Measurements from ENCODE around the gene SERINC3. TPM values are rescaled to one million over a fixed set of nuclear protein-coding genes. Genes with fewer than 3 reads are reported as not detected.

The SERINC3 gene
- total RNA-seq, 1 donor from 2014 or later, result 79.7 TPM

GRCh38 chr20:44532981-44533331 lies 11.1 kb upstream of the SERINC3 start:
- DNase-seq (ENCODE audit: low read depth, low spot score), result no peak

- no peak for DNase-seq (ENCODE audit: low read depth, low spot score)
These were observed 10.6 kb upstream of the SERINC3 start for GRCh38 chr20:44532259-44532980.

- DNase-seq (ENCODE audit: low read depth, low spot score), result no peak
These were observed 6.4 kb upstream of the SERINC3 start for GRCh38 chr20:44528309-44528708.

- no peak for DNase-seq (ENCODE audit: low read depth, low spot score)
These were observed 5.9 kb upstream of the SERINC3 start for GRCh38 chr20:44527716-44528199.

- peak; percentile 17 for DNase-seq (ENCODE audit: low read depth, low spot score)
These were observed 4.3 kb upstream of the SERINC3 start for GRCh38 chr20:44526129-44526528.

GRCh38 chr20:44523746-44524145 lies 1.9 kb upstream of the SERINC3 start:
- DNase-seq (ENCODE audit: low read depth, low spot score), result no peak

GRCh38 chr20:44522841-44523240 lies 971 bp upstream of the SERINC3 start:
- DNase-seq (ENCODE audit: low read depth, low spot score), result no peak

GRCh38 chr20:44520881-44521280 lies 989 bp downstream of the SERINC3 start:
- no peak for DNase-seq (ENCODE audit: low read depth, low spot score)

GRCh38 chr20:44518248-44518647 lies 3.6 kb downstream of the SERINC3 start:
- no peak for DNase-seq (ENCODE audit: low read depth, low spot score)

GRCh38 chr20:44517454-44517853 lies 4.4 kb downstream of the SERINC3 start:
- no peak for DNase-seq (ENCODE audit: low read depth, low spot score)

- DNase-seq (ENCODE audit: low read depth, low spot score), result no peak
These were observed 5.4 kb downstream of the SERINC3 start for GRCh38 chr20:44516491-44516890.

GRCh38 chr20:44513871-44514270 lies 8.0 kb downstream of the SERINC3 start:
- DNase-seq (ENCODE audit: low read depth, low spot score), result no peak

GRCh38 chr20:44509762-44510161 lies 12.1 kb downstream of the SERINC3 start:
- no peak for DNase-seq (ENCODE audit: low read depth, low spot score)

- DNase-seq (ENCODE audit: low read depth, low spot score), result no peak
These were observed 17.2 kb downstream of the SERINC3 start for GRCh38 chr20:44504402-44505307.

- DNase-seq (ENCODE audit: low read depth, low spot score), result no peak
These were observed 18.9 kb downstream of the SERINC3 start for GRCh38 chr20:44502968-44503367.

- no peak for DNase-seq (ENCODE audit: low read depth, low spot score)
These were observed 20.4 kb downstream of the SERINC3 start for GRCh38 chr20:44501448-44501847.

- DNase-seq (ENCODE audit: low read depth, low spot score), result no peak
These were observed 21.6 kb downstream of the SERINC3 start for GRCh38 chr20:44500221-44500620.

- DNase-seq (ENCODE audit: low read depth, low spot score), result no peak
These were observed 24.1 kb downstream of the SERINC3 start for GRCh38 chr20:44497761-44498160.

- DNase-seq (ENCODE audit: low read depth, low spot score), result no peak
These were observed 24.9 kb downstream of the SERINC3 start for GRCh38 chr20:44496976-44497375.

- DNase-seq (ENCODE audit: low read depth, low spot score), result no peak
These were observed 25.9 kb downstream of the SERINC3 start for GRCh38 chr20:44495802-44496481.

GRCh38 chr20:44495257-44495656 lies 26.6 kb downstream of the SERINC3 start:
- DNase-seq (ENCODE audit: low read depth, low spot score), result no peak

GRCh38 chr20:44494681-44495080 lies 27.2 kb downstream of the SERINC3 start:
- no peak for DNase-seq (ENCODE audit: low read depth, low spot score)

All from pulmonary artery endothelial cell (primary cell).